ENCODE measurements around the gene CDY2B.
"Not testable (repeated sequence)": the region's sequence is repeated elsewhere in the genome, so short reads cannot be mapped to it uniquely, and the experiment has no call there.

Gene CDY2B

GRCh38 chrY:17880120-17880519 is at the start of gene CDY2B:
TSS of gene CDY2B (minus strand) at chrY:17880220. CDS start at chrY:17879892, 328 bp downstream.
- not testable (repeated sequence) for DNase-seq

GRCh38 chrY:17908009-17908408 is 28.0 kb upstream of the CDY2B start:
- not testable (repeated sequence) for DNase-seq

GRCh38 chrY:17907351-17907750 is 27.3 kb upstream of the CDY2B start:
- not testable (repeated sequence) for DNase-seq

GRCh38 chrY:17881697-17882096 is 1.7 kb upstream of the CDY2B start:
- DNase-seq: not testable (repeated sequence)

GRCh38 chrY:17876767-17877166 is 3.3 kb downstream of the CDY2B start:
- not testable (repeated sequence) for DNase-seq

GRCh38 chrY:17875401-17875800 is 4.6 kb downstream of the CDY2B start:
- not testable (repeated sequence) for DNase-seq

GRCh38 chrY:17871194-17871903 is 8.7 kb downstream of the CDY2B start:
- not testable (repeated sequence) for DNase-seq

- not testable (repeated sequence) for DNase-seq
Observed at GRCh38 chrY:17870737-17871136, 9.3 kb downstream of the CDY2B start.

GRCh38 chrY:17867850-17868249 is 12.2 kb downstream of the CDY2B start:
- DNase-seq: not testable (repeated sequence)

GRCh38 chrY:17860634-17861033 is 19.4 kb downstream of the CDY2B start:
- not testable (repeated sequence) for DNase-seq

- DNase-seq: not testable (repeated sequence)
Observed at GRCh38 chrY:17856963-17857848, 22.8 kb downstream of the CDY2B start.

- DNase-seq: not testable (repeated sequence)
Observed at GRCh38 chrY:17856508-17856907, 23.5 kb downstream of the CDY2B start.

- DNase-seq: not testable (repeated sequence)
Observed at GRCh38 chrY:17849131-17849530, 30.9 kb downstream of the CDY2B start.

- DNase-seq: not testable (repeated sequence)
Observed at GRCh38 chrY:17832149-17832548, 47.9 kb downstream of the CDY2B start.
